Fibroblast of mammary gland (primary cell): ENCODE measurements around the gene NHSL1.

ENCODE experiments used
- DNase-seq: peaks from one replicate; pipeline ENCODE4 v3.0.0-alpha.2; 2010; ENCODE audit warnings: low read depth
- H3K4me3 ChIP-seq: 2 replicates; pipeline ENCODE4 v1.5.1; 2011; ENCODE audit warnings: low read depth, mild to moderate bottlenecking, low read length, moderate library complexity; ENCODE audit not compliant: control insufficient read depth
- CTCF ChIP-seq: conservative IDR thresholded peaks from 2 replicates; pipeline ENCODE4 v1.5.1; 2011; ENCODE audit warnings: low read depth, low read length, inconsistent platforms; ENCODE audit not compliant: control insufficient read depth, insufficient read depth

Gene NHSL1

GRCh38 chr6:138424004-138424904 lies 75.0 kb downstream of the NHSL1 start:
- no peak for TF ChIP-seq CTCF
- no peak for DNase-seq
- H3K4me3 ChIP-seq, result no peak overlapping the region

GRCh38 chr6:138422861-138423260 lies 76.4 kb downstream of the NHSL1 start:
- no peak for DNase-seq
- TF ChIP-seq CTCF, result no peak
- H3K4me3 ChIP-seq, result no peak overlapping the region

GRCh38 chr6:138421608-138422007 lies 77.7 kb downstream of the NHSL1 start:
- TF ChIP-seq CTCF, result no peak
- no peak overlapping the region for H3K4me3 ChIP-seq
- no peak for DNase-seq

- no peak for TF ChIP-seq CTCF
- DNase-seq, result no peak
Observed at GRCh38 chr6:138421089-138421488, 78.2 kb downstream of the NHSL1 start.

GRCh38 chr6:138420356-138420755 lies 78.9 kb downstream of the NHSL1 start:
- no peak for DNase-seq
- TF ChIP-seq CTCF, result no peak
- H3K4me3 ChIP-seq, result no peak overlapping the region

More at GRCh38 chr6:138421089-138421488, 78.2 kb downstream of the NHSL1 start:
- no peak overlapping the region for H3K4me3 ChIP-seq

GRCh38 chr6:138419766-138420165 lies 79.5 kb downstream of the NHSL1 start:
- no peak overlapping the region for H3K4me3 ChIP-seq

More at GRCh38 chr6:138419766-138420165, 79.5 kb downstream of the NHSL1 start:
- no peak for TF ChIP-seq CTCF
- DNase-seq, result no peak
